Neural progenitor cell (in vitro differentiated cells): Measurements from ENCODE around the gene ADGRF5. TPM values are rescaled to one million over a fixed set of nuclear protein-coding genes. Genes with fewer than 3 reads are reported as not detected.
A peak's percentile ranks its signal among the peaks of the same experiment; 100 is the strongest.

Source experiments
- DNase-seq: peaks from one replicate; pipeline ENCODE4 v3.0.0-alpha.2; 2016; ENCODE audit warnings: low spot score
- H2AFZ ChIP-seq: fragments of 200-600 bp; sonication (generic); replicated peaks from 2 replicates; pipeline ENCODE4 v1.6.1; 2016; ENCODE audit warnings: antibody characterized with exemption
- H3F3A ChIP-seq: fragments of 200-600 bp; sonication (generic); 2 replicates; pipeline ENCODE4 v1.6.1; 2016; ENCODE audit warnings: antibody characterized with exemption, low read depth
- H3K27ac ChIP-seq: fragments of 200-600 bp; sonication (generic); 2 replicates; pipeline ENCODE4 v1.5.1; 2016; ENCODE audit warnings: mild to moderate bottlenecking
- H3K27me3 ChIP-seq: fragments of 200-600 bp; sonication (generic); 2 replicates; pipeline ENCODE4 v1.6.1; 2016; ENCODE audit warnings: mild to moderate bottlenecking, moderate library complexity
- H3K36me3 ChIP-seq: fragments of 200-600 bp; sonication (generic); 2 replicates; pipeline ENCODE4 v1.5.1; 2016
- H3K4me1 ChIP-seq: fragments of 200-600 bp; sonication (generic); 2 replicates; pipeline ENCODE4 v1.6.1; 2016; ENCODE audit warnings: mixed run types
- H3K4me2 ChIP-seq: fragments of 200-600 bp; sonication (generic); 2 replicates; pipeline ENCODE4 v1.6.1; 2016
- H3K4me3 ChIP-seq: fragments of 200-600 bp; sonication (generic); 2 replicates; pipeline ENCODE4 v1.5.1; 2016
- H3K79me2 ChIP-seq: fragments of 200-600 bp; sonication (generic); 2 replicates; pipeline ENCODE4 v1.6.1; 2016; ENCODE audit warnings: low read depth
- H3K9ac ChIP-seq: fragments of 200-600 bp; sonication (generic); 2 replicates; pipeline ENCODE4 v1.6.1; 2016
- H3K9me3 ChIP-seq: fragments of 200-600 bp; sonication (generic); 2 replicates; pipeline ENCODE4 v1.5.1; 2016; ENCODE audit warnings: low read depth
- H4K20me1 ChIP-seq: fragments of 200-600 bp; sonication (generic); 2 replicates; pipeline ENCODE4 v1.6.1; 2016; ENCODE audit warnings: low read depth
- H3K27ac Mint-ChIP-seq: 3 replicates; pipeline ENCODE4 v1.8.0; 2021; ENCODE audit warnings: mixed read lengths
- H3K27me3 Mint-ChIP-seq: 2 replicates; pipeline ENCODE4 v1.8.0; 2022; ENCODE audit warnings: low read depth, mild to moderate bottlenecking, inconsistent platforms, moderate library complexity, mixed read lengths; ENCODE audit not compliant: insufficient read depth
- H3K36me3 Mint-ChIP-seq: 3 replicates; pipeline ENCODE4 v1.8.0; 2021; ENCODE audit warnings: mixed read lengths
- H3K4me1 Mint-ChIP-seq: 3 replicates; pipeline ENCODE4 v1.8.0; 2021; ENCODE audit warnings: mixed read lengths
- H3K4me3 Mint-ChIP-seq: 3 replicates; pipeline ENCODE4 v1.8.0; 2021; ENCODE audit warnings: mild to moderate bottlenecking, moderate library complexity, mixed read lengths
- H3K9me3 Mint-ChIP-seq: 3 replicates; pipeline ENCODE4 v1.8.0; 2020; ENCODE audit warnings: mixed read lengths
- CTCF ChIP-seq: fragments of 200-600 bp; sonication (generic); IDR thresholded peaks from 2 replicates; pipeline ENCODE4 v1.5.1; 2017; ENCODE audit warnings: antibody characterized with exemption, mild to moderate bottlenecking
- EZH2 ChIP-seq: fragments of 200-600 bp; sonication (generic); IDR thresholded peaks from 2 replicates; pipeline ENCODE4 v1.6.1; 2017; ENCODE audit warnings: antibody characterized with exemption, mild to moderate bottlenecking, moderate library complexity
- EZH2phosphoT487 ChIP-seq: fragments of 200-600 bp; sonication (generic); IDR thresholded peaks from 2 replicates; pipeline ENCODE4 v1.6.1; 2017; ENCODE audit warnings: antibody characterized with exemption
- total RNA-seq: library from RNA; depleted of rRNA; stranded (reverse); fragments of >200 nt; gene quantifications from 2 replicates; pipeline ENCODE4 v1.2.3, GENCODE V29; 2015; ENCODE audit warnings: low replicate concordance

Gene ADGRF5
- total RNA-seq, 1 donor from 2014 or later, result not detected

- Mint-ChIP-seq H3K4me3 (no peak overlapping the region), H3K9me3 (no peaks in the 10 kb centered on the region), H3K27me3 (peaks cover 2% of the 10 kb centered on the region), H3K4me1 (no peaks in the 10 kb centered on the region), H3K27ac (no peak overlapping the region), H3K36me3 (no peaks in the 10 kb centered on the region)
- Histone ChIP-seq H3K9ac (no peak overlapping the region), H3K4me1 (no peaks in the 10 kb centered on the region), H3K4me3 (no peak overlapping the region), H3K27ac (no peak overlapping the region), H3K27me3 (no peaks in the 10 kb centered on the region), H3K36me3 (no peaks in the 10 kb centered on the region), H3F3A (no peaks in the 10 kb centered on the region), H3K9me3 (no peaks in the 10 kb centered on the region), H4K20me1 (no peaks in the 10 kb centered on the region), H3K79me2 (no peaks in the 10 kb centered on the region), H2AFZ (no peak overlapping the region), H3K4me2 (no peak overlapping the region)
- no peak for DNase-seq
- TF ChIP-seq EZH2 (no peak), CTCF (no peak), EZH2phosphoT487 (no peak)
Measured at GRCh38 chr6:46923476-46923875, 1.7 kb upstream of the ADGRF5 start.

GRCh38 chr6:46921059-46921458, 679 bp downstream of the ADGRF5 start:
- Histone ChIP-seq H3K4me3 (no peak overlapping the region), H3K9ac (no peak overlapping the region), H2AFZ (peak overlapping the region; percentile 27), H3K4me2 (no peak overlapping the region), H3K79me2 (no peaks in the 10 kb centered on the region), H3K36me3 (no peaks in the 10 kb centered on the region), H3K27me3 (no peaks in the 10 kb centered on the region), H3K27ac (no peak overlapping the region), H3F3A (no peaks in the 10 kb centered on the region), H4K20me1 (no peaks in the 10 kb centered on the region), H3K4me1 (no peaks in the 10 kb centered on the region), H3K9me3 (no peaks in the 10 kb centered on the region)
- H3K27ac Mint-ChIP-seq, result no peak overlapping the region
- no peaks in the 10 kb centered on the region for H3K9me3 Mint-ChIP-seq
- DNase-seq, result no peak
- no peaks in the 10 kb centered on the region for H3K4me1 Mint-ChIP-seq
- no peak overlapping the region for H3K4me3 Mint-ChIP-seq
- TF ChIP-seq EZH2phosphoT487 (no peak), CTCF (no peak), EZH2 (no peak)
- no peaks in the 10 kb centered on the region for H3K27me3 Mint-ChIP-seq
- H3K36me3 Mint-ChIP-seq, result no peaks in the 10 kb centered on the region

- Mint-ChIP-seq H3K4me1 (peaks cover 5% of the 10 kb centered on the region), H3K36me3 (no peaks in the 10 kb centered on the region), H3K27me3 (no peaks in the 10 kb centered on the region), H3K9me3 (no peaks in the 10 kb centered on the region), H3K4me3 (no peak overlapping the region), H3K27ac (no peak overlapping the region)
- no peak for DNase-seq
- Histone ChIP-seq H3K4me2 (no peak overlapping the region), H2AFZ (no peak overlapping the region), H3K4me1 (peaks cover 13% of the 10 kb centered on the region), H4K20me1 (no peaks in the 10 kb centered on the region), H3K9ac (no peak overlapping the region), H3K27ac (no peak overlapping the region), H3K79me2 (no peaks in the 10 kb centered on the region), H3K4me3 (no peak overlapping the region), H3K36me3 (no peaks in the 10 kb centered on the region), H3K9me3 (no peaks in the 10 kb centered on the region), H3F3A (no peaks in the 10 kb centered on the region), H3K27me3 (no peaks in the 10 kb centered on the region)
- TF ChIP-seq EZH2phosphoT487 (no peak), EZH2 (no peak), CTCF (no peak)
Measured at GRCh38 chr6:46918806-46919205, 2.9 kb downstream of the ADGRF5 start.
